CD14-positive monocyte (primary cell): ENCODE data around the gene BRD3OS. TPM values are rescaled to one million over a fixed set of nuclear protein-coding genes. Genes with fewer than 3 reads are reported as not detected.

Experiments
- DNase-seq, 3 donors: peaks; one replicate each; pipeline ENCODE4 v3.0.0-alpha.2; 2011 to 2022
- H2AFZ ChIP-seq: 2 replicates; pipeline ENCODE4 v1.6.0; 2012; ENCODE audit warnings: mild to moderate bottlenecking, low read depth, low read length, inconsistent platforms; ENCODE audit not compliant: insufficient read depth, poor library complexity, severe bottlenecking
- H3K27ac ChIP-seq, 2 donors: 1 replicate in 1 of 2; 2 replicates in 1 of 2; pipeline ENCODE4 v1.5.1; 2012 to 2013; ENCODE audit warnings: low read length in 2 of 2, control low read depth in 1 of 2, inconsistent platforms in 1 of 2, low read depth in 1 of 2, mild to moderate bottlenecking in 1 of 2
- H3K27me3 ChIP-seq, 2 donors: one replicate each; pipeline versions ENCODE4 v1.6.0 to v1.6.1; 2011 to 2013; ENCODE audit warnings: low read length in 2 of 2; ENCODE audit not compliant: control insufficient read depth in 2 of 2, insufficient read depth in 2 of 2
- H3K36me3 ChIP-seq, 2 donors: replicated peaks in 1 of 2; 1 replicate in 1 of 2; 2 replicates in 1 of 2; pipeline versions ENCODE4 v1.5.1 to v1.6.1; 2012 to 2013; ENCODE audit warnings: low read length in 2 of 2, control low read depth in 1 of 2, inconsistent platforms in 1 of 2, mild to moderate bottlenecking in 1 of 2; ENCODE audit not compliant: insufficient read depth in 2 of 2, control insufficient read depth in 1 of 2
- H3K4me1 ChIP-seq, 2 donors: 1 replicate in 1 of 2; 2 replicates in 1 of 2; pipeline versions ENCODE4 v1.5.1 to v1.6.1; 2012 to 2013; ENCODE audit warnings: low read length in 2 of 2, control low read depth in 1 of 2, inconsistent platforms in 1 of 2, mild to moderate bottlenecking in 1 of 2, moderate library complexity in 1 of 2; ENCODE audit not compliant: insufficient read depth in 2 of 2, control insufficient read depth in 1 of 2
- H3K4me2 ChIP-seq: replicated peaks from 2 replicates; pipeline ENCODE3; 2012; ENCODE audit warnings: low read length, moderate library complexity, mild to moderate bottlenecking; ENCODE audit not compliant: poor library complexity, severe bottlenecking; ENCODE audit errors: extremely low read depth
- H3K4me3 ChIP-seq, 3 experiments: fragments of 200-600 bp in 1 of 3; sonication (generic) in 1 of 3; replicated peaks in 1 of 3; 1 replicate in 2 of 3; 2 replicates in 1 of 3; pipeline ENCODE4 v1.5.1; 2011 to 2013; ENCODE audit warnings: low read length in 3 of 3, mild to moderate bottlenecking in 3 of 3, control low read depth in 2 of 3, low read depth in 2 of 3, inconsistent platforms in 1 of 3, moderate library complexity in 1 of 3
- H3K79me2 ChIP-seq: 2 replicates; pipeline ENCODE4 v1.6.0; 2012; ENCODE audit warnings: mild to moderate bottlenecking, control low read depth, inconsistent platforms, low read length, moderate library complexity; ENCODE audit not compliant: insufficient read depth
- H3K9ac ChIP-seq: 2 replicates; pipeline ENCODE4 v1.6.0; 2017; ENCODE audit warnings: low read length, mild to moderate bottlenecking; ENCODE audit not compliant: insufficient read depth, poor library complexity, severe bottlenecking
- H3K9me3 ChIP-seq, 2 donors: replicated peaks in 1 of 2; 1 replicate in 1 of 2; 2 replicates in 1 of 2; pipeline versions ENCODE4 v1.5.1 to v1.6.1; 2012 to 2013; ENCODE audit warnings: low read length in 2 of 2, control low read depth in 1 of 2; ENCODE audit not compliant: control insufficient read depth in 1 of 2, insufficient read depth in 1 of 2
- H4K20me1 ChIP-seq: 2 replicates; pipeline ENCODE4 v1.6.0; 2012; ENCODE audit warnings: mild to moderate bottlenecking, low read length, control low read depth, moderate library complexity; ENCODE audit not compliant: insufficient read depth
- H3K27ac Mint-ChIP-seq, 7 donors: one replicate each; pipeline ENCODE4 v1.8.0; 2020; ENCODE audit warnings: mild to moderate bottlenecking in 7 of 7, mixed read lengths in 7 of 7, moderate library complexity in 6 of 7, inconsistent platforms in 2 of 7
- H3K27me3 Mint-ChIP-seq, 3 donors: one replicate each; pipeline ENCODE4 v1.8.0; 2021 to 2022; ENCODE audit warnings: low read depth in 3 of 3, mild to moderate bottlenecking in 3 of 3, mixed read lengths in 3 of 3, moderate library complexity in 3 of 3, inconsistent platforms in 1 of 3
- H3K36me3 Mint-ChIP-seq, 2 donors: one replicate each; pipeline ENCODE4 v1.8.0; 2020; ENCODE audit warnings: mixed read lengths in 2 of 2, inconsistent platforms in 1 of 2, mild to moderate bottlenecking in 1 of 2
- H3K4me1 Mint-ChIP-seq: one replicate; pipeline ENCODE4 v1.8.0; 2020; ENCODE audit warnings: mild to moderate bottlenecking, mixed read lengths
- H3K4me3 Mint-ChIP-seq, 2 donors: one replicate each; pipeline ENCODE4 v1.8.0; 2020; ENCODE audit warnings: mild to moderate bottlenecking in 2 of 2, mixed read lengths in 2 of 2, moderate library complexity in 1 of 2
- H3K9me3 Mint-ChIP-seq, 7 donors: one replicate each; pipeline ENCODE4 v1.8.0; 2020 to 2022; ENCODE audit warnings: mixed read lengths in 7 of 7, mild to moderate bottlenecking in 6 of 7, moderate library complexity in 6 of 7, inconsistent platforms in 2 of 7
- WGBS: methylation state at CpG from one replicate; pipeline ENCODE4 v1.1.5; 2013; ENCODE audit warnings: missing lambda C conversion rate; ENCODE audit not compliant: insufficient coverage; 5-methylcytosine and 5-hydroxymethylcytosine counted together
- intact Hi-C, 2 donors: fragments of 100-400 bp; cut with micrococcal nuclease; formaldehyde crosslinking; loops; one replicate each; pipeline versions ENCODE4 v1.15.0 to v1.15.1; 2023
- polyA plus RNA-seq, 3 donors: library from polyadenylated mRNA; depleted of rRNA in 1 of 3; unstranded in 2 of 3; stranded (reverse) in 1 of 3; fragments of 300-500 nt in 2 of 3; fragments of >200 nt in 1 of 3; fragmentation: Illumina TruSeq in 2 of 3; gene quantifications; 1 replicate in 2 of 3; 2 replicates in 1 of 3; pipeline ENCODE4 v1.2.3, GENCODE V29; 2012 to 2021
- TF ChIP-seq, protein P1 (sequence below): fragments of 200-600 bp; IDR thresholded peaks from one replicate; pipeline ENCODE4 v1.8.0; 2022; ENCODE audit warnings: antibody characterized with exemption, mild to moderate bottlenecking

BRD3OS gene
- polyA plus RNA-seq, 3 donors: 2.9 to 6.8 (median 6.6) TPM

GRCh38 chr9:134054891-134055811 is 29.9 kb downstream of the BRD3OS start:
- TF ChIP-seq, protein P1, sequence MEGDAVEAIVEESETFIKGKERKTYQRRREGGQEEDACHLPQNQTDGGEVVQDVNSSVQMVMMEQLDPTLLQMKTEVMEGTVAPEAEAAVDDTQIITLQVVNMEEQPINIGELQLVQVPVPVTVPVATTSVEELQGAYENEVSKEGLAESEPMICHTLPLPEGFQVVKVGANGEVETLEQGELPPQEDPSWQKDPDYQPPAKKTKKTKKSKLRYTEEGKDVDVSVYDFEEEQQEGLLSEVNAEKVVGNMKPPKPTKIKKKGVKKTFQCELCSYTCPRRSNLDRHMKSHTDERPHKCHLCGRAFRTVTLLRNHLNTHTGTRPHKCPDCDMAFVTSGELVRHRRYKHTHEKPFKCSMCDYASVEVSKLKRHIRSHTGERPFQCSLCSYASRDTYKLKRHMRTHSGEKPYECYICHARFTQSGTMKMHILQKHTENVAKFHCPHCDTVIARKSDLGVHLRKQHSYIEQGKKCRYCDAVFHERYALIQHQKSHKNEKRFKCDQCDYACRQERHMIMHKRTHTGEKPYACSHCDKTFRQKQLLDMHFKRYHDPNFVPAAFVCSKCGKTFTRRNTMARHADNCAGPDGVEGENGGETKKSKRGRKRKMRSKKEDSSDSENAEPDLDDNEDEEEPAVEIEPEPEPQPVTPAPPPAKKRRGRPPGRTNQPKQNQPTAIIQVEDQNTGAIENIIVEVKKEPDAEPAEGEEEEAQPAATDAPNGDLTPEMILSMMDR: no peak
- no peak overlapping the region for H3K4me3 ChIP-seq
- H2AFZ ChIP-seq: no peak overlapping the region
- no peak for DNase-seq
- H4K20me1 ChIP-seq: peaks cover 97% of the 10 kb centered on the region
- Mint-ChIP-seq H3K9me3 (no peaks in the 10 kb centered on the region), H3K27me3 (peaks cover 0 to 5% (median 1%) of the 10 kb centered on the region in 3 donors), H3K4me3 (no peak overlapping the region), H3K4me1 (peaks cover 44% of the 10 kb centered on the region), H3K27ac (peak overlapping the region in 3 of 7 donors; percentile 26 to 63 (median 56)), H3K36me3 (peaks cover 43 to 58% of the 10 kb centered on the region in 2 donors)
- intact Hi-C loops: loop anchor here in 1 of 2 donors (10.0 kb wide), 1 partner anchor 880 kb away; no protein-coding TSS in a partner anchor
- no peaks in the 10 kb centered on the region for H3K9me3 ChIP-seq
- H3K36me3 ChIP-seq: peaks cover 36 to 57% of the 10 kb centered on the region in 2 donors
- no peak overlapping the region for H3K9ac ChIP-seq
- peak overlapping the region in 1 of 2 donors; percentile 20 for H3K27ac ChIP-seq
- H3K4me2 ChIP-seq: no peak overlapping the region
- H3K79me2 ChIP-seq: peaks cover 68% of the 10 kb centered on the region
- no peaks in the 10 kb centered on the region for H3K27me3 ChIP-seq
- H3K4me1 ChIP-seq: peaks cover 38 to 45% of the 10 kb centered on the region in 2 donors
- 83% methylated on average over 27 of the region's 28 CpGs for WGBS

DNA sequence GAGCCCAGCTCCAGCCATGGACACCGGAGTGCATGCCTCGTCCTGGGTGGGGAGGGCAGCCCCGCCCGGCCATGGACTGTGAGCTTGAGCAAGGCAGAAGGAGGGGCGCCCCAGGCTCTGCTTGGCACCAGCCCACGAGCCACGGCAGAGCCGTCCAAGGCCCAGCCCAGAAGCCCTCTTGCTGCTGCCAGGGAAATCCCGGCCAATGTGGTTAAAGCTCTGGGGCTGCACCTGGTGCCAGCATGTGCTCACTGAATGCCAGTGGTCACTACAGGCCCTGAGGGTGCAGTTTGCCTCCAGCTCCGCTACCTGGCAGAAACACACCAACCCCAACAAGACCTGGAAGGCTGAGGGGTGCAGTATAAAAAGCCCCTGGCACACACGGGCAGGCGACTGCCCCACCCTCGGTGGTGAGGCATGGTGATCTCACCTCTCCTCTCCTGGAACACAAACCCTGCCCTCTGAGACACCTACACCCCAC is 30.7 kb downstream of the BRD3OS start:
- Histone ChIP-seq H3K79me2 (peaks cover 75% of the 10 kb centered on the region), H3K4me1 (peaks cover 47 to 54% of the 10 kb centered on the region in 2 donors), H4K20me1 (peaks cover 97% of the 10 kb centered on the region), H2AFZ (no peak overlapping the region), H3K4me3 (no peak overlapping the region), H3K4me2 (no peak overlapping the region), H3K27me3 (no peaks in the 10 kb centered on the region), H3K9ac (no peak overlapping the region), H3K27ac (no peak overlapping the region), H3K9me3 (no peaks in the 10 kb centered on the region), H3K36me3 (peaks cover 27 to 48% of the 10 kb centered on the region in 2 donors)
- Mint-ChIP-seq H3K9me3 (no peaks in the 10 kb centered on the region), H3K4me3 (no peak overlapping the region), H3K27ac (peak overlapping the region in 1 of 7 donors; percentile 26), H3K4me1 (peaks cover 53% of the 10 kb centered on the region), H3K27me3 (peaks cover 0 to 5% (median 1%) of the 10 kb centered on the region in 3 donors), H3K36me3 (peaks cover 35 to 52% of the 10 kb centered on the region in 2 donors)
- intact Hi-C loops: loop anchor here in 1 of 2 donors (10.0 kb wide), 1 partner anchor 879 kb away; no protein-coding TSS in a partner anchor
- DNase-seq: no peak
- TF ChIP-seq, protein P1: no peak
- WGBS: 48% methylated on average over 13 of the region's 13 CpGs
